HG03159 (cell line): ENCODE data around the gene TANGO6.

ENCODE experiments used
- ATAC-seq: cut with Tn5 transposase; IDR thresholded peaks from one replicate; pipeline ENCODE4 v1.9.1; 2021; ENCODE audit warnings: mild to moderate bottlenecking, moderate library complexity; ENCODE audit not compliant: unreplicated experiment

Gene TANGO6

GRCh38 chr16:69133373-69133954, 290.1 kb downstream of the TANGO6 start:
- no peak for ATAC-seq
